ENCODE results near the gene SPINT1. TPM values are rescaled to one million over a fixed set of nuclear protein-coding genes. Genes with fewer than 3 reads are reported as not detected.

SPINT1 gene
- total and polyA plus RNA-seq, 2 donors (not counting 1 experiment from before 2014, with no cell fraction given) = 14.4 to 21.3 TPM

DNA sequence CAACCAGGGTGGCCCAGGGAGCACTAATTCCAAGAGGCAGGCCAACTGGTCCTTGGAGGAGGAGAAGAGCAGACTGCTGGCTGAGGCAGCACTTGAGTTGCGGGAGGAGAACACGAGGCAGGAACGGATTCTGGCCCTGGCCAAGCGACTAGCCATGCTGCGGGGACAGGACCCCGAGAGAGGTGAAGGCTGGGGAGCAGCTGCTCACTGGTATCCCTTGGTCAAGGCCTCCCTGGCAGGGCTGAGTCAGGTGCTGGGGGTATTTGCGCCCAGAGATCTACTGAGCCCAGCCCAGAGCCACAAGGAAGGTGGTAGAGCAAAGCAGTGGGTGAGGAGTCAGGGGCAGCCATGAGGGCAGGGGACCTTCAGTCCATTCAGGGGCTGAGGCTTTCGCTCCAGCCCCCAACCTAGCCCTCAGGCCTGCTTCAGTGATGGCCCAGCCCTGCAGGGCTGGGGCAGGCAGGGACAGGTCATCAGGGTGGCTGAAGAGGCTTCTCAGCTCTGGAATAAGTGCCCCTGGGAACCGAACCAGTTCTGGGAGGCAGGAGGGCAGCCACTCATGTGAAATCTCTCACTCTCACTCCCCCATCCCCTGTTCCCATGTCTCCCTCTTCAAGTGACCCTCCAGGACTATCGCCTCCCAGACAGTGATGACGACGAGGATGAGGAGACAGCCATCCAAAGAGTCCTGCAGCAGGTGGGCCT is 31.0 kb upstream of the SPINT1 start:
- no peaks in the 10 kb centered on the region for H3K9me3 ChIP-seq (ENCODE audit: control extremely low read depth in 1 of 3, control insufficient read depth in 2 of 3, insufficient read depth in 1 of 3, low read length in 2 of 3)
- no peak overlapping the region for H3K27ac ChIP-seq (ENCODE audit: low read length in 2 of 2)
- ATAC-seq (ENCODE audit: low read depth) (no peak), DNase-seq (no peak)
- no peak overlapping the region for H3K4me3 ChIP-seq (ENCODE audit: control extremely low read depth in 1 of 5, extremely low read depth in 1 of 5, insufficient read depth in 1 of 5, low read depth in 2 of 5, low read length in 4 of 5)
- H3K36me3 ChIP-seq (replicated peaks in 1 of 2; ENCODE audit: control extremely low read depth in 1 of 2, control insufficient read depth in 1 of 2, extremely low read depth in 1 of 2, insufficient read depth in 2 of 2, low read length in 1 of 2) = peaks cover 0 to 44% of the 10 kb centered on the region in 2 experiments
- Mint-ChIP-seq H3K27ac (no peak overlapping the region), H3K4me1 (peaks cover 8% of the 10 kb centered on the region), H3K4me3 (no peak overlapping the region), H3K27me3 (no peaks in the 10 kb centered on the region), H3K9me3 (ENCODE audit: insufficient read depth) (no peaks in the 10 kb centered on the region)
- ChIA-PET CTCF (interaction anchor here (1.9 kb wide), 1 partner anchor 45 kb away, joined by 6 read pairs; no protein-coding TSS in a partner anchor), POLR2A (interaction anchor here (0.7 kb wide), 2 partner anchors 255 to 356 kb away, joined by 3 read pairs; no protein-coding TSS in a partner anchor)
- TF ChIP-seq EZH2 (IDR thresholded peaks at IDR 0.05; ENCODE audit: borderline replicate concordance, insufficient read depth, low read depth, low read length, poor library complexity, severe bottlenecking) = no peak
- no peak for TF ChIP-seq CTCF (IDR thresholded peaks at IDR 0.05)
- H4K20me1 ChIP-seq (ENCODE audit: control insufficient read depth, insufficient read depth, low read length, poor library complexity, severe bottlenecking) = no peaks in the 10 kb centered on the region
- H3K4me2 ChIP-seq (replicated peaks; ENCODE audit: low read depth, low read length, poor library complexity, severe bottlenecking) = no peak overlapping the region
- peaks cover 5 to 8% of the 10 kb centered on the region in 2 donors for H3K4me1 ChIP-seq (ENCODE audit: control insufficient read depth in 2 of 2, insufficient read depth in 2 of 2, low read length in 2 of 2)
- 95% methylated on average over 11 of the region's 12 CpGs for WGBS (ENCODE audit: insufficient coverage)
- no peak overlapping the region for H2AFZ ChIP-seq (ENCODE audit: insufficient read depth, low read depth, low read length, poor library complexity, severe bottlenecking)
- H3K79me2 ChIP-seq (ENCODE audit: control insufficient read depth, insufficient read depth, low read length) = peaks cover 13% of the 10 kb centered on the region
- intact Hi-C loops (cut with micrococcal nuclease) = no loop called here
- H3K9ac ChIP-seq (ENCODE audit: low read length) = no peak overlapping the region
- no peaks in the 10 kb centered on the region for H3K27me3 ChIP-seq (replicated peaks in 1 of 4; ENCODE audit: control extremely low read depth in 1 of 4, control insufficient read depth in 3 of 4, insufficient read depth in 4 of 4, low read length in 3 of 4)

- intact Hi-C loops (cut with micrococcal nuclease) = no loop called here
- no peak overlapping the region for H3K27ac Mint-ChIP-seq
- Histone ChIP-seq H2AFZ (ENCODE audit: insufficient read depth, low read depth, low read length, poor library complexity, severe bottlenecking) (no peak overlapping the region), H3K9me3 (ENCODE audit: control extremely low read depth in 1 of 3, control insufficient read depth in 2 of 3, insufficient read depth in 1 of 3, low read length in 2 of 3) (no peaks in the 10 kb centered on the region), H3K79me2 (ENCODE audit: control insufficient read depth, insufficient read depth, low read length) (no peaks in the 10 kb centered on the region), H3K4me1 (ENCODE audit: control insufficient read depth in 2 of 2, insufficient read depth in 2 of 2, low read length in 2 of 2) (no peaks in the 10 kb centered on the region), H3K27me3 (replicated peaks in 1 of 4; ENCODE audit: control extremely low read depth in 1 of 4, control insufficient read depth in 3 of 4, insufficient read depth in 4 of 4, low read length in 3 of 4) (no peaks in the 10 kb centered on the region), H3K4me2 (replicated peaks; ENCODE audit: low read depth, low read length, poor library complexity, severe bottlenecking) (no peak overlapping the region), H4K20me1 (ENCODE audit: control insufficient read depth, insufficient read depth, low read length, poor library complexity, severe bottlenecking) (no peaks in the 10 kb centered on the region), H3K36me3 (replicated peaks in 1 of 2; ENCODE audit: control extremely low read depth in 1 of 2, control insufficient read depth in 1 of 2, extremely low read depth in 1 of 2, insufficient read depth in 2 of 2, low read length in 1 of 2) (peaks cover 0 to 41% of the 10 kb centered on the region in 2 experiments), H3K9ac (ENCODE audit: low read length) (no peak overlapping the region), H3K27ac (ENCODE audit: low read length in 2 of 2) (no peak overlapping the region), H3K4me3 (ENCODE audit: control extremely low read depth in 1 of 5, extremely low read depth in 1 of 5, insufficient read depth in 1 of 5, low read depth in 2 of 5, low read length in 4 of 5) (no peak overlapping the region)
- H3K27me3 Mint-ChIP-seq = no peaks in the 10 kb centered on the region
- H3K9me3 Mint-ChIP-seq (ENCODE audit: insufficient read depth) = no peaks in the 10 kb centered on the region
- 100% methylated on average over 4 of the region's 4 CpGs for WGBS (ENCODE audit: insufficient coverage)
- CTCF ChIA-PET = interaction anchor here (0.8 kb wide), 1 partner anchor 32 kb away, joined by 3 read pairs; no protein-coding TSS in a partner anchor
- ATAC-seq (ENCODE audit: low read depth) (no peak), DNase-seq (no peak)
- no peak overlapping the region for H3K4me3 Mint-ChIP-seq
- no peaks in the 10 kb centered on the region for H3K4me1 Mint-ChIP-seq
- POLR2A ChIA-PET = no interaction called here
- TF ChIP-seq CTCF (IDR thresholded peaks at IDR 0.05) (no peak), EZH2 (IDR thresholded peaks at IDR 0.05; ENCODE audit: borderline replicate concordance, insufficient read depth, low read depth, low read length, poor library complexity, severe bottlenecking) (no peak)
These were observed 28.7 kb upstream of the SPINT1 start for GRCh38 chr15:40815042-40815698.
